22Rv1 (cell line): Measurements from ENCODE around the gene OR5AK2.

Experiments
- H3K27ac ChIP-seq: fragments of 450-650 bp; 2 replicates; pipeline ENCODE4 v1.5.1; 2017
- ZFX ChIP-seq: fragments of 450-650 bp; IDR thresholded peaks from 2 replicates; pipeline ENCODE4 v1.6.1; 2017; ENCODE audit warnings: antibody characterized with exemption, borderline replicate concordance
- TF ChIP-seq, protein P1 (sequence below): fragments of 450-650 bp; IDR thresholded peaks from 2 replicates; pipeline ENCODE4 v1.5.1; 2017; ENCODE audit warnings: mild to moderate bottlenecking

Gene OR5AK2

DNA sequence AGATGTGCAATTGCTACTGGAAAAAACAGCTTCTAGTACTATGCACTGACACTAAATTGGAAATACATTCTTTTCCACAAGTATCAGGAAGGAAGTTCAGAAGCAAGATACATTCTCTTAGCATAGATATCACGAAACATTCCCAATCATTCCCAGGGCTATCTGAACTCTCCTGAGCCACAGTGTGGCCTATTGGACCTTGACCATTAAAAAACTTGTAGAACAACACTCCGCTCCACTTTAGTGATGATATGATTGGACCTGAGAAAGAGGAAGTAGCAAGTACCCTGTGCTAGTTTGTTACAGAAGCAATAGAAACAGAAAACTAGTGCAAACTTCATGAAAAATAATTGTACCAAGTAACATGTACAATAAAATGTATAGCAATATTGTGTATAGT lies 11.4 kb upstream of the OR5AK2 start:
- no peak overlapping the region for H3K27ac ChIP-seq
- no peak for TF ChIP-seq ZFX
- TF ChIP-seq, protein P1, sequence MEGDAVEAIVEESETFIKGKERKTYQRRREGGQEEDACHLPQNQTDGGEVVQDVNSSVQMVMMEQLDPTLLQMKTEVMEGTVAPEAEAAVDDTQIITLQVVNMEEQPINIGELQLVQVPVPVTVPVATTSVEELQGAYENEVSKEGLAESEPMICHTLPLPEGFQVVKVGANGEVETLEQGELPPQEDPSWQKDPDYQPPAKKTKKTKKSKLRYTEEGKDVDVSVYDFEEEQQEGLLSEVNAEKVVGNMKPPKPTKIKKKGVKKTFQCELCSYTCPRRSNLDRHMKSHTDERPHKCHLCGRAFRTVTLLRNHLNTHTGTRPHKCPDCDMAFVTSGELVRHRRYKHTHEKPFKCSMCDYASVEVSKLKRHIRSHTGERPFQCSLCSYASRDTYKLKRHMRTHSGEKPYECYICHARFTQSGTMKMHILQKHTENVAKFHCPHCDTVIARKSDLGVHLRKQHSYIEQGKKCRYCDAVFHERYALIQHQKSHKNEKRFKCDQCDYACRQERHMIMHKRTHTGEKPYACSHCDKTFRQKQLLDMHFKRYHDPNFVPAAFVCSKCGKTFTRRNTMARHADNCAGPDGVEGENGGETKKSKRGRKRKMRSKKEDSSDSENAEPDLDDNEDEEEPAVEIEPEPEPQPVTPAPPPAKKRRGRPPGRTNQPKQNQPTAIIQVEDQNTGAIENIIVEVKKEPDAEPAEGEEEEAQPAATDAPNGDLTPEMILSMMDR, result no peak

DNA sequence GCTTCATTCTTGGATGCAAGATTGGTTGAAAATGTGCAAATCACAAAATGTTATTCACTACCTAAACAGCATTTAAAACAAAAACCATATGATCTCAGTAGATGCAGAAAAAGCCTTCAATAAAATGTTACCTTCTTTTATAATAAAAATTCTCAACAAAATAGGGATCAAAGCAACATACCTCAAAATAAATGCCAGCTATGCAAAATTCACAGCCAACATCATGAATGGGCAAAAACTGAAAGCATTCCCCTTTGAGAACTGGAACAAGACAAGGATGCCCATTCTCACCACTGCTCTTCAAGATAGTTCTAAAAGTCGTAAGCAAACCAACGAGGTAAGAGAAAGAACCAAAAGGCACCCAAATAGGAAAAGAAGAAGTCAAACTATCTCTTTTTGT lies 2.0 kb downstream of the OR5AK2 start:
- TF ChIP-seq, protein P1, result no peak
- TF ChIP-seq ZFX, result no peak
- H3K27ac ChIP-seq, result no peak overlapping the region

DNA sequence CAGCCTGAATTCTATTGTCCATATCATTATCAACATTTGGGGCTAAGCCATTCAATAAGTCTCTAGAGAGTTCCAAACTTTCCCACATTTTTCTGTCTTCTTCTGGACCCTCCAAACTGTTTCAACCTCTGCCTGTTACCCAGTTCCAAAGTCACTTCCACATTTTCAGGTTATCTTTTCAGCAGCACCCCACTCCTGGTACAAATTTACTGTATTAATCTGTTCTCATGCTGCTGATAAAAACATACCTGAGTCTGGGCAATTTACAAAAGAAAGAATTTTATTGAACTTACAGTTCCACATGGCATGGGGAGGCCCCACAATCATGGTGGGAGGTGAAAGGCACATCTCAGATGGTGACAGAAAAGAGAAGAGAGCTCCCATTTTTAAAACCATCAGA lies 5.8 kb downstream of the OR5AK2 start:
- no peak for TF ChIP-seq ZFX
- TF ChIP-seq, protein P1, result no peak
- H3K27ac ChIP-seq, result no peak overlapping the region

DNA sequence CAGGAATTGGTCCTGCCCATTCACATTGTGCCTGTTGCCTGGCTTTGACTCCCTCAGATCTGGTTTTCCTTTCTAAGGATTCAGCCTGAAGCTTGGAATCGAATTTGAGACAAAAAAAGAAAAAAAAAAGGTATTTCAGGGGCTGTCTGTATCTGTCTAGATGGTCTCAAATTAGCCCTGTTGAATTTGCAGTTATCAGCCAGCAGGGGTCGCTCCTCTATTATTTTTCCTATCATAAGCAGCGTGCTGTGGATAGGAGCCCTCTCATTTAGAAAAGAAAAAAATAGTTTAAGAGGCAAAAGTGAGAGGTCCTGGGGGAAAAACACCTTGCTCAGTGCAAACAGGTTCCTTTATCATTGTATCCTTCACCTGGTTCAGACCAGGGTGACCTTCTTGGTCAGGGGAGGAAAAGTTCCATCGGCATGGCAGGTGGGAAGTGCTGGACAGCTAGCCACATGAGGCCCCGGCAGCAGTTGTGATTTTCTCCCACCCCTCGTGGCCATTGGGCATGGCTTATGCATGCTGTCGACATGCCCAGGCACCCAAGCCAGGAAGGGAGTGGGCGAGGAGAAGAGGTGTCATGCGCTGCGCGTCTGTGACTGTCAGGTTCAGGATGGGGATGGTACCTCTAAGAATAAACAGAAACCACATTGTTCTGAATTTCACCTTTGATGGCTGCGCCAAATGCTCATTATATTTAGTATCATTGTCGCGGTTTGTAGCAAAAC lies 13.1 kb downstream of the OR5AK2 start:
- no peak overlapping the region for H3K27ac ChIP-seq
- TF ChIP-seq, protein P1, result peak; percentile 55
- TF ChIP-seq ZFX, result no peak

DNA sequence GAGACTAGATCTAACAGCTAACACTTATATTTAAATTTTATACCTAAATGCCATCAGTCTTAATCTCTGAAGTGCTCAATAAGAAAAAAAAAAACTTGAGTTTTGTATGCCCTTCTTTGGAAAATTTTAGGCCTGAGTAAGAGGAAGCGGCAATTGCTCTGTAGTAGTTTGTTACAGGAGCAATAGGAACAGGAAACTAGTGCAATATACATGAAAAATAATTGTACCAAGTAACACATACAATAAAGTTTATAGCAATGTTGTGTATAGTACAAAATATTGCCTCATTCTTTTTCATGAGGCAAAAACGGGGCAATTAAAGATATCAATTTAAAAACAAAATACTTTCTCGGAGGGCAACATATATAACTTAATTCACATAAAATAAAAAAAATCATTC lies 19.7 kb downstream of the OR5AK2 start:
- TF ChIP-seq, protein P1, result no peak
- no peak for TF ChIP-seq ZFX
- no peak overlapping the region for H3K27ac ChIP-seq

DNA sequence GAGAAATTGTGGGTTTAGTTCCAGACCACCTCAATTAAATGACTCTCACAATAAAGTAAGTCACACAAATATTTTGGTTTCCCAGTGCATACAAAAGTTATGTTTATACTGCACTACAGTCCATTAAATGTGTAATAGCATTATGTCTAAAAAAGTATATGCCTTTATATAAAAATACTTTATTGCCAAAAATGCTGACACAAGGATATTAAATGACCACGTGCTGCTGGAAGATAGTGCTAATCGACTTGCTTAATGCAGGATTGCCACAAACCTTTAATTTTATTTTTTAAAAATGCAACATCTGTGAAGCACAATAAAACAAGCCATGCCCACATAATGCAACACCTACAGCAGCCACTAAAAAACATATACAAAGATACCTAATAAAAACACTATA lies 27.0 kb downstream of the OR5AK2 start:
- no peak for TF ChIP-seq ZFX
- TF ChIP-seq, protein P1, result no peak
- H3K27ac ChIP-seq, result no peak overlapping the region

DNA sequence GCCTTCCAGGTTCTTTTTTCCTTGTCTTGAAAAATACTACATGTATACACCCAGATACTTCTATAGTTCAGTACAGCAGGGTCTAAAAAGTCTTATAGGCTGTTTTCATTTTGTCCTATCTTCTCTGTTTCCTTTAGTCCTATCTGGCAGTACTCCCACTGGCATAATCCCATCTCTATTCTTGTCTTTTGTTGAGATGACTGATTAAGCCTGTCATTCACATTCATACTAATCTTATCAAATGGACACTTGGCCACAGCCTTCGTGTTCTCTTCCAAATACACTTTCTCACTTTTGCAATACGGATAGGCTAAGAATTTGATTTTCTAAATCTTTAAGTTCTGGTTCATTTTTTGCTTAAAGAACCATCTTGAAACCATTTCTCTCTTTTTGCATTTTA lies 42.8 kb downstream of the OR5AK2 start:
- no peak overlapping the region for H3K27ac ChIP-seq
- TF ChIP-seq ZFX, result no peak
- TF ChIP-seq, protein P1, result no peak
